Colon (tissue), 2 donors: Measurements from ENCODE around the gene KLF7.

Experiments
- FAIRE-seq: peaks from 2 replicates; lab custom pipeline; 2012; peaks lifted over from hg19 to GRCh38; lab: Jason Lieb, UNC
- donor health status: control.
- donor health status: control.

Gene KLF7

DNA sequence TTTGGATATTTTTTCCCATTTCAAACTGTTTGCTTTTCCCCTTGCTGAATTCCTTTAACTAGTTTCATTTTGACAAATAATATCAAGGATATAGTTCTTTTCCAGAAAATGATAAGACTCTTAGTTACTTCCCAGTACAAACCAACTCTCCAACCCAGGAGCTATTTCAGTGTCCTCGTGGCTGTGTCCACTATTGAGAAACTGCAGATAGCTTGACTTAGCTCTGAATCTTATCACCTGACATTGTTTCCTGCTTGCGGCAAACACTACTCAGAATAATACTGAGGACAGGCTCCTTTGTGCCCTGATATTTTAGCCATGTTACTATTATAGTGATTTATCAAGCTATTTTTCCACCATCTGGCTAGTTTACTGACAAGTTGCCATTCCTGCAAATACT is 74.6 kb downstream of the KLF7 start:
- no peak for FAIRE-seq

DNA sequence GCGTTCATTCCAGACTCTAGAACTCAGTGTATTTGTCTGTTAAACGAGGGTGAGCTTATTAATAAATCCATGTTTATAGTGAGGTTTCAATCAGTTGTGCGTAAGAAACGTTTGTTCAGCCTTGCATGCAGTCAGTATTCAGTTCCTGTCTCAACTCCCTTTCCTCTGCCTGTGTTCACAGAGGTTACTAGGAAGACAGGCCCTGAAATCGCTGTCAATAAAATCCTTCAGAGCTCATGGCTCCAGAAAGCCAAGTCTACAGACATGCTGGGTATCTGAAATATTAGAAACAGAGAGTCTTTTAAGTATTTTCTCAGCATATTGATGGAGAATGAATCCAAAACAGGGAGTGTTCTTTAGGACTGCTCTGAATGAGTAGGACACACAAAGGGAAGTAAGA is 75.4 kb downstream of the KLF7 start:
- FAIRE-seq: no peak

DNA sequence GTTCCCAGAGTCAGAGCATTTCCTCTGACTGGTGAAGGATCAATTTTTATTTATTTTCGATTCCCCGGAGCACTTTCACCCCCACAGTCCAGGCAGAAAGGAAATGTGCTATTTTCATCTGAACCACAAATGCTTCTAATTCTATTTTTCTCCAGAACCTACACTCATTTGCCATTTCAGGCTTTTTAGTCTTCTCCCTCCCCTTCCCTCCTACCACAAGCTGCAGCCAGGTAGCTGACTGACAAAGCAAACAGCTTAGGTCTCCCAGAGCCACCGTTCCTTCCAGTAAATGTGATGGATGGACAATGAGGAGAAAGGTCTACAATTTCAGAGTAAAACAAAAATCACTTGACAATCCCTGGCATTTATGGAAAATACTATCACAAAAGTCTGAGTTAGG is 76.9 kb downstream of the KLF7 start:
- no peak for FAIRE-seq

DNA sequence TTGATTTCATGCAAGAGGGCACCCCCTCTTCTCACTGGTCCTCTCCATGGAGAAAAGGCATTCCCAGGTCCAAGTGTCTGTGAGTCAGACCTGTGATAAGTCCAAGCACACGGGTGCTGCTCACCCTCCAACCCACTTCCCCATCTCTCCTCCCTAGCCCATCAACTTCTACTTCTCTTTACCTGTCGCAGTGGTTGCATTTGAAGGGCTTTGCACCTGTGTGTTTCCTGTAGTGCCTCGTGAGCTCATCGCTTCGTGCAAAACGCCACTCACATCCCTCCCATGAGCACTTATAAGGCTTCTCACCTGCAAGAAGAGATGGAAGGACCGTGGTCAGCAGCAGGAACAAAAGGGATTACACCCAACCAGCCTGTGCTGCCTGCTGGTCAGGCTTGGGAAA is 77.5 kb downstream of the KLF7 start:
- no peak for FAIRE-seq

DNA sequence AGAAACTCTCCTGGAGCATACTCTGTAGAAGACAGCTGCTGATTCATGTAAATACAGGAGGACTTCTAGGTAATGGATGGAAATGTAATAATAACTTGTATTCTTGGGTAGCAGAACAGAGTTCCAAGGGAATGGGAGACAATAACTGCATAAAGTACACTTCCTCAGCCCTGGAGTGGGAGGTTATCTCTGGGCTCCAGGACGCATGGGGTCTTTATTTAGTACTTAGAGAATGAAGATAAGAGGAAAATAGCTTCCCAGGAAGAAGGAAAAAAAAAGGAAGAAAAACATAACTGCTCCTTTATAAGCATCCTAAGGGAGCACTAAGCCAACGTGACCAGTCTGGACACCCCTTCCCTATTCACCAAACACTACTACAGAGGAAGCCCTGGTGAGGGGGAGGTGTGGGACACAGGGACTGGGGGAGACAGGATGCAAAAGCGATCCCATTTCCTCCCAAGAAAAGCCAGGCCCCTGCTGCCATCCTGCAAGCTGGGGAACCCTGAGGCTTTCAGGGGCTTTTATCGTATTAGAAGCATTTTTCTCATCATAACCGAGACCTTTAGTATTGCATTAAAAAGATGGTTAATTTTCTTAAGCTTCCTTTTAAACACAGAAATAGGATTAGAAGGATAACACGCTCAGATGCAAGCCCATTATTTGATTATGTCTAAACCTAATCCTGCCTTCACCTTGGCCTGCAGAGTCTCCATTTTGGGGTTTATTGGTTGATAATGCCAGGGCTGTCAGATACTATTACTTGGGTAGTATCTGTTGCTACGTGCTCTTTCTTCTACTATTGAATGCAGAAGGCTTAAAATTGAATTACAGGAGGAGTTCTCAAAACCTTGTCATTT is 78.5 kb downstream of the KLF7 start:
- no peak for FAIRE-seq

DNA sequence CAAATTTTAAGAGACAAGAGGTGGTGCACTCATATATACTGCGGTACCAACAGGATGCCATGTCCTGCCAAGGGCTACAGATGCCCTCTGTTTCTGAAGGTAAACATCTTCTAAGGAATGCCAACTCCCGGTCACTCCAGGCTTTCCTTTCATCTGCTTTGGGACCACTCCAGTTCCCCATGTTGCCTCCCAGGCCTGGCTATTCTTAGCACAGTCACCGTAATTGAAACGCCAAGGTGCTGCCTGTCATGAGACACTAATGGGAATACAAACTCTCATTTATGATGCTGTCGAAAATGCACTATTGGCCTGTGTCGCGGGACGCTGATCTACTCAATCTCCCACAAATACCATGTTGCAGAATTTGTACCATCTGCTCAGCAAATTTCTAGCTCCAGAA is 79.6 kb downstream of the KLF7 start:
- no peak for FAIRE-seq

DNA sequence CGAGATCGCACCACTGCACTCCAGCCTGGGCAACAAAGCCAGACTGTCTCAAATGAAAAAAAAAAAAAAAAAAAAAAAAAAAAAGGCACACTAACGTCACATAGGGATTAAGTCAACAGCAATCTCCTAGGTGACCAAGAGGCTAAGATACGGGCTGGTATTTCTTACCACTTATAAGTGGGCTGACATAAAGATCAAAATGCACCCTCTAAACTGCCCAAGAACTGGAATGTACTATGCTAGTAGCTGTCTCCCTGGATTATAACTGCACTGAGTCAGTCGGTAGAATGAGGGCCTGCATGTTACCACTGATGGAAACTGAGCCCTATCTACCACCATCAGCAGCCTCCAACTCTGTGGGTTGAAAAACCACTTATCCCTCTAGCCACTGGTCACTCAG is 80.6 kb downstream of the KLF7 start:
- FAIRE-seq: no peak

DNA sequence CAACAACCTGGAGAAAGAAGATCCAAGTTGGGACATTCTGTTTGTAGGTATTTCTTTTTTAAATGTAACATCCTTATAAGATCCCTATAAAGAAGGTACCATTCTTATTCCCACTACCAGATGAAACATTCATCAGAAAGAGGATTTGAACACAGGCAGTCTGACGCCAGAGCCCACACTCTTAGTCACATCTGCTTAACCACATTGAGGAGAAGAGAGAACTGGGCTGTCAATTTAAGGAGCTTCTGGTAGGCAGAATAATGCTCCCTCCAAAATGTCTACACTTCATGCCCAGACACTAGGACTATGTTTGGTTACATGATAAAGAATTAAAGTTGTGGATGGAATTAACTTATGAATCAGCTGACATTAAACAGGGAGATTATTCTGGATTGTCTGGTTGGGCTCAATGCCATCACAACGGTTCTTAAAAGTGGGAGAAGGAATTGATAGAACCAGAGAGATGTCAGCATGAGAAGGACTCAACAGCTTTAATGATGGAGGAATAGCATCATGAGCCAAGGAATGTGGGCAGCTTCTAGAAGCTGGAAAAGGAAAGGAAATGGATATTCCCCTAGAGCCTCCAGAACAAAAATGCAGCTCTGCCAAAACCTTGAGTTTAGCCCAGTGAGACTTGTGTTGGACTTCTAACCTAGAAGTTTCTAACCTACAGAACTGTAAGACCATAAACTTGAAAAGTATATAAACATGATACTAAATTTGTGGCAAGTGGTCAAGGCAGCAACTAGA is 82.2 kb downstream of the KLF7 start:
- no peak for FAIRE-seq

DNA sequence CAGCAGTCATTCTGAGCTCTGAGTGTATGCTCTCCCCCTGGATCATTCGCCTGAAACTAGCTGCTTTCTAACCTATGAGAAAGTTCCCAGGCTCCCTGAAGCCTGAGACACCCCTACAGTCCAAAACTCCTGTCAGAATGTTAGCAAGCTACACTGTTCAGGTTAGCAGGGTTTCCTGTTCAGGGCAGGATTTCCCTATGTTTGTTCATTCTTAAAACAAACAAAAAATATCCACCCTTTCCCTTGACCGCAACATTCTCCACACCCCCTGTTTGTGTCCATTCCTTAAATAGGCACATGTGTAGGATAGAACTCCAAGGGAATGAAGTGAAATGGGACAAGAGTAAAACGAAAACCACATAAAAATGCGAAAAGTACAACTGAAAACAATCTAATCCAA is 83.1 kb downstream of the KLF7 start:
- no peak for FAIRE-seq

DNA sequence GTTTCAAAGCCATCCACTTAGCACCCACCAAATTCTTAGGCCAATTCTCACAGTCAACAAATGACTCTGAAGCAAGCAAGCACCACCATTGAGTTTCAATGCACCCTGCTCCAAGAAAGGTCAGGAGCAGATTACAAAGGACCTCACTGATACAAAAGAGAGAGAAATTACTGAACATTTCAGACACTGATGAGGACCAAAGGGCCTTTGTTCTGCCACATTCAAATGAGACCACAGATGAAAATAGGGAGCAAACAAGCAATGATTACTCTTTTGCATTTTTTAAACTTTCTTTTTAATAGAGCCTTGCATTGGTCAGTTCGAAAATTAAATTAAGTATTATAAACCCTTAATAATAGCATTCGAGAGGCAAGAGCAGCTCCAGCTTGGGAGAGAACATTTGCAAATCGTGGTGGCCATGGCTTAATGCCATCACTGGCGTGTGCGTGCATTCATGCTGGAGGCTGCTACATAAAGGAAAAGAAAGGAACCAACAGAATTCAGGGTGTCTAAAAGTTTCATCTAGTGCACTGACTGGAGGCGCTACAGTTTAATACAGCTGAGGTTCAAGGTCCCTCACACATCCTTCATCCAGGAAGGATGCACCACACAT is 87.5 kb downstream of the KLF7 start:
- FAIRE-seq: no peak

DNA sequence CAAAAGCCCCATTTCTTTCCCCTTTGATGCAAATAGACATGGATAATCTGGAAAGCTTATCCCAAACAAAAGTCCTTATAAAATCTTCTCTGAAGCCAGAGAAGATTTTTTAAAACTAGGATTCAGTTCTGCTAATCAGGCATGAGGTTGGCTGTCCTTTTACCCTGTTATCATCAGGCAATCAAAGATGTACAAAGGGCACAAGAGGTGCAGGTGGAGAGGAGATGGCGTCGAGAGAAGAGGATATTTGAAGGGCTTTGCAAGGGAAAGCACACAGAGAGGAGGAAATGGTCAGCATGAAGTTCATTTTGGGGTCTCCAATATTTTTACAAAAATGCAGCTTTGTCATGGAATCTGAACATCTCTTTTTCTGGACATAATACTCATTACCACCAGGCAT is 88.5 kb downstream of the KLF7 start:
- FAIRE-seq: no peak

DNA sequence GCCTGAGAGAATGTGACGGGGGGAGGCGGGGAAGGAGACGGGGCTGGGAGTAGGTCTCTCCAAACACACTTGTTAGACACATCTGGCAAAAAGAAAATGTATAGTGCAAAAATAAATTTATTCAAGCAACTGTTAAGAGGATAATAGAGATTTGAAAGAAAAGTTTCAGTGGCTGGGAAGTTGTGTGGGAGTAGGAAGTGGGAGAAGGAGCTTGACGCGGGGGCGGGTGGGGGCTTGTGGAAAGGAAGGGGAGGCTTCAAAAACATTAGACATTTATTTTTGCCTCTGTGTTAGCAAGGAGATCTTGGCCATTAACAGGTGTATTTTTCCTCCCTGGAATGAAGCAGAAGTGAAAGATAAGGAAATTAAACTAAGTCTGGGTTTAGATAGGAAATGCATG is 90.3 kb downstream of the KLF7 start:
- no peak for FAIRE-seq

DNA sequence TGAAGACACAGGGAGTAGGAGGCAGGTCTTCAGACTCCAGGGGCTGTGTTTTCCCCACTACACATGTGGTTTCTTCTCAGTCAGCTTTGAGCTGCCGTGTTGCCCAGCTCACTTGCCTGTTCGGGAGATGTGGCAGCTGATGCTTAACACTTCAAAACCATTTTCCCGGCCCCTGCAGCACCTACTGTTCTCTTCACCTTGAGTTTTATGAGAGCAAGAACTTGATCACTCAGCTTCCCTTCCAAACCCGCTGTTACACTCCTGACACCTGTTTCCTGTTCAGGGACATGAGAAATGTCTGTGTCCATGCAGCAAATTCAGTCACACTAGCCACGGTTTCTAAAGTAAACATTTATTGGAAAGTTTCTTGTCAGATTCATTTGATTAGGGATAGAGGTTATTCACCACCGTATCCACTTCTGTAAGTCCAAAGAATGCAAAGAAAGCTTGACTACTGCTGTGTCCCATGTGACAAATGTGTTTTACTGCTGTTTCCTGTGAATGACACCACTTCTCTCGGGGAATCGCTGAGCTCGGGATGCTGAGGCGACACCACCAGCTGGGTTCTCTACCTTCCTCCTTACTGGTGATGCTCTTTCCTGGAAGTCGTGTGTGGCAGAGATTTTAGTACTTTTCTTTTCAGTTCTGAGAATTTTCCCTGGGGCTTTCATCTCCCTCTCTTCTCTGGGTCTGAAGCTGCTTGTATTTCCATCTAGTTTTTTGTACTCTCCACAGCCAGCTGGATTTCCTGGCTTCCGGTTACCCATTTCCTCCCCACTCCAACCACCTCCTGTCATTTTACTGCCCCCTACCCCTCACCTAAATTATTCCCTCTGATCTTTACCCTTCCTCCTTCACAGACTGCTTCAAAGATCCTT is 91.7 kb downstream of the KLF7 start:
- FAIRE-seq: no peak

DNA sequence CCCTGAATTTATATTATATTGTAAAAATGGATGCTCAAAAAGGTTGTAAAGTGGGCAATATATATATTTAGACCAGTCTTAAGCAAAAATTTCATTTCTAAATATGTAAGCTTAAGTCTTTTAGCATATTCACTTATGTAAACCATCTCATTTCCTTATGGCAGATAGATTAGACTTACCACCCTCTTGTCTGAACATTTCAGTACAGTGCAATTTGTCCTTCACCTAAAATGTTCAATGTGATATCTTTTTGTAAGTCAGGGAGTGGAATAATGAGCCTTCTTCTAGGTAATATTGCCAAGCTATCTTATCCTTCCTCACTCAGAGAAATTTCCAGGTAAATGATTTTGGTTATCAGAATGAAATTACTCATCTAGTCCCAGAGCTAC is 92.3 kb downstream of the KLF7 start:
- no peak for FAIRE-seq

DNA sequence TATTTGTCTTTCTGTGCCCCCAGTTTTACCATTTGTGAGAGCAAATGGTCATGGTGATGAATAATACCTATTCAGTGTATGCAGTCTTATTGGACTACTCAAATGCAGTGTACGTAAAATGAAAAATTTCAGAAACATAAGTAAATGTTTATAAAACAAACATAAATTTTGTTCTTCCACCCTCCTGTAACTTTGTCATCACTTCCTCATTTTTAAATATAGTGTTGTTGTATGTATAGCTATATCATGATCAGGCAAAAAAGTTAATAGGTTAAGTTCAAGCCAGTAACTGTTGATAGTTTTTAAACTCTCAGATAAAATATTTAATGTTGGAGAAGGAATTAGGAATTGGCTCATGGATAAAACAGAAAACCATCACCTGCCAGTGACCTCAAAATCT is 93.2 kb downstream of the KLF7 start:
- no peak for FAIRE-seq

DNA sequence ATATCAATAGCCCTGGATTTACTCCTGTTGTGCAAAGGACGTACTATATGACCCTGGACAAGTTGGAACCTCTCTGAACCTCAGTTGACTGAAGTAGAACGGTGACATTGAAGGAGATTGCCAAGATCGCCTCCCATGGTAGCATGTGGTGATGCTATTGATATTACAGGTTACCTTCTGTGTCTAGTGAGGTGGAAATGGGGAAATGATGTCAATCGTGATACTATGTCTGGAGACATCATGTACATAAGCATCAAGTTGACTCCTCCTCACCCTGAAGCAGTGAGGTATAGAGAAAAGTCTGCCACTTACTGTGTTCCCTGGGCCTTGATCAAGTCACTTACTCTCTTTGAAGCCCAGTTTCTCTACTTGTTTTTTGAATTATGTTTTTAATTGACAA is 93.9 kb downstream of the KLF7 start:
- FAIRE-seq: no peak

DNA sequence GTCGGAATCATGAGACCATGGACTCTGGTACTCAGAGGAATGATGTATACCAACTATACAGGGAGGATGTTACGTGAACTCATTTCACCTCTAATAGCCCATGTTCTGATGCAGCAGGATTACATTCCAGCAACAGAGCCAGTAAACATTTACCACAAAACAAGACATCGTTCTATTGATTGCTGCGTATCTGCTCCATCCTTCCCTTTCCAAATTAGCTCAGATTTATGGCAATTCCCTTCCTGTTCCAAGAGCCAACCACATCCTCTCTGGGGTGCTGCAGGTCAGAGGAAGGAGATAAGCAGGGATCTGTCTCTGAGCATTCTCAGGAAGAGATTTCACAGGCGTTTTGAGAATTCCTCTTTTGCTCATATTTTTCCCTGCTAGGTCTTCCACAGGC is 98.3 kb downstream of the KLF7 start:
- no peak for FAIRE-seq

DNA sequence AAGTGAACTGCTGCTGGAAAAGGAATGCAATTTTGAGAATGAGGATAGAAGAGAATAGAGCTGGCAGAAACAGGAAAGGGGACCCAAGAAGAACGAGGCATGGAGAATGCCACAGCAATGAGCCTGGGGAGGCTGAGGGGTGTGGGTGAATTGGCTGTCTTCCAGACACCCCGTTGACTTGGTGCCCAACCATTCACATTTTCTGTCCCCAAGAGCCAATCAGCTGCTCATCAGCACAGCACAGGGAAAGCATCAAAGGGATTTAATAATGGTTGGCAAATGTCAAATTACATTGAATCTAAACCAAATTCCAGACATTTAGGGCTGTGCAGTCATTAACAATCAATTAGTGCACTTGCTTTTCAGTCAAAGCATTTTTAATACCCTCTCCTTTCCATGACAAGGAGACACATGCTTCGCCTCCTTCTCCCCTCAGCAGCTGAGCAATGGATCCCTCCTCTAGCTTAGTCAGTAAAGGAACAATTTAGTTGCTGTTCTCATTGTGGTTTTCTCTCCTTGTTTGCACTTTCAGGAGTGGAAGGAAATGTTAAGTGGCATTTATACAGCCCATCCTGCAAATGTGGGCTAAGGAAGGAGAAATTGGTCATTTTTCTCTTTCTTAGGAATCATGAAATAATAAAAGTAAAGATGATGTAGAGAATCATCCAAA is 98.8 kb downstream of the KLF7 start:
- no peak for FAIRE-seq

DNA sequence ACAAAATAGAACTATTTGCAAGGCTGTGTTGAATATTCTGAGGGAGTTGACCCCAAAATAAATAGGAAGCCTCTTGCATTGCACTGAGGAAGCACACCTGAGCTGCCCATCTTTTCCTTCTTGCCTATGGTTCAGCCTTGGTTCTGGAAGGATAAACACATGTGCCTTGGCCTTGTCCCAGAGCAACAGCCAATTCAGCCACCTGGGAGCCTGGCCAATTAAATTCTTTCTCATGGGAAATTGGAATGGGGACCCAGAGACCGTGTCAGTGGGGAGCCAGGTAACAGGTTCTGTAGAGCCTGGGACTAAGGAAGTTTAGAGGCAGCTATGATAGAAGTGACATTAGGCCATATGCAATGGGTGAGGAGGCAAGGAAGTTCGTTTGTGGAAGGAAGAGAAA is 99.6 kb downstream of the KLF7 start:
- FAIRE-seq: no peak

DNA sequence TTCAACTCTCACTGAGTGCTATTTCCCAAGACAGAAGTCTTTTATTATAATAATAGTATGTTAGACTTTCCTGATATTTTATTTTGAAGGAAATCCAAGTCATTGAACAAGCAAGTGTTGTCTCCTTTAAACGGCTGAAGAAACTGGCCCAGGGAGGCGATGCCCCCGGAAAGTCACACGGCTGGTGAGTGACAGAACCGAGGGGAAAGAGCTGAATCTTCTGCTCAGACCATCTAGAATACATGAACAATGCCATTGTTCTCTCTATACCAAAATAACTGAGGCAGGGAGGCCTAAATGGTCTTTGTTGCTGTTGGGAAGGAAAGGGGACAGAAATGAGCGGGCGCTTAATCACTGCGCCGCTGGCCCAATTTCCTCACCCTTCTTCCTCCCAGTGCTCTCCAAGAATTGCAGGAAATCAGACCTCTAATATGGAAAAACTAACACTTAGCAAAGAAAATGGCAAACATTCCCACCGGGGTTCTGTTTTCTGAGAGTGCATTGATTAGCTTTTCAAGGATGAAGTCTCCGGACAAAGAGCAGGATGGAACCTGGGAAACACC is 101.5 kb downstream of the KLF7 start:
- FAIRE-seq: no peak

DNA sequence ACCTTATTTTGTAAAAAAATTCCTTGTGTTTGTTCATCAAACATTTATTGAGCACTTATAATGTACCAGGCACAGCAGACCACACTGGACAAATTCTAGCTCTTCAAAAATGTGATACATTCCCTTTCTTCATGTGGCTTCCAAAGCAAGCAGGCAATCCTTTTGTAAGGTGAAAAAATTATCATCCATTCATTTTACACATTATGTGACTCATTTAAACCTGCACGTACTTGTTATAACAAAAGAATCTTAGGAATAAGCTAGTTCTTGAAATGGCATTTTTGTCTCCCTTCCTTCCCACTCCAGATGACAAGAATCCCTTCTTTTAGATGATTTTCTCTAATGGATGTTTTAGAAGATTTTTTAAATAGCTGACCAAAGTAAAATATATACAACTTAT is 104.6 kb downstream of the KLF7 start:
- no peak for FAIRE-seq

DNA sequence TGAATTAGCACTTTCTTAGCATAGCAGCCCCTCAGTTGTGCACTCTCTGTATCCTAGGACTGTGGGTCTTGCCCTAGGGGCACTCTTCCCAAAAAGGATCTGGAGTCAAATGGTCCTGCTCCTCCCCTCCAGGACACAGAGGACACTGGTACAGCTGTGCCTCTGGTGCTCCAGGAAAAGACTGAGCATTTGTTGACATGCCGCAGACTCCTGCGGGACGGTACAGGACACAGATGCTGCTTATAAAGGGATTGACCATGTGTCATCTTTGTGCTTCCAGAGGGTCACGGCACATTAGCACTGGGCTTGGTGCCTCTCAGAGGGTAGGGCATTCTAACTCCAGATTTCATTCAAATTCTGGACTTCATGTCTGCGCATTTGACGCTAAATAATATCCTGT is 110.5 kb downstream of the KLF7 start:
- no peak for FAIRE-seq
